Liver (tissue), 3 donors: ENCODE data around the gene NFU1.
"Not testable (repeated sequence)": the region's sequence is repeated elsewhere in the genome, so short reads cannot be mapped to it uniquely, and the experiment has no call there.

ENCODE experiments used
- CTCF ChIP-seq: fragments of 150-350 bp; IDR thresholded peaks from 2 replicates; pipeline ENCODE4 v1.5.1; 2017; ENCODE audit warnings: improper control_type of control experiment, low read depth, low read length; ENCODE audit not compliant: missing input control
- EGR1 ChIP-seq, 2 donors: IDR thresholded peaks; 2 replicates each; pipeline ENCODE4 v1.6.1; 2016 to 2018; ENCODE audit warnings: antibody characterized with exemption in 2 of 2, low read depth in 2 of 2
- GABPA ChIP-seq, 2 donors: IDR thresholded peaks in 1 of 2; conservative IDR thresholded peaks in 1 of 2; 2 replicates each; pipeline ENCODE4 v1.6.1; 2016; ENCODE audit warnings: antibody characterized with exemption in 2 of 2, mild to moderate bottlenecking in 1 of 2, moderate library complexity in 1 of 2
- JUND ChIP-seq, 2 donors: IDR thresholded peaks; 2 replicates each; pipeline ENCODE4 v1.6.1; 2016; ENCODE audit warnings: antibody characterized with exemption in 2 of 2
- MAX ChIP-seq: IDR thresholded peaks from 2 replicates; pipeline ENCODE4 v1.6.1; 2016; ENCODE audit warnings: antibody characterized with exemption
- RAD21 ChIP-seq, 2 donors: IDR thresholded peaks; 2 replicates each; pipeline ENCODE4 v1.6.1; 2016; ENCODE audit warnings: antibody characterized with exemption in 2 of 2, mild to moderate bottlenecking in 2 of 2
- REST ChIP-seq: IDR thresholded peaks from 2 replicates; pipeline ENCODE4 v1.6.1; 2016; ENCODE audit warnings: antibody characterized with exemption, mild to moderate bottlenecking
- TAF1 ChIP-seq: conservative IDR thresholded peaks from 2 replicates; pipeline ENCODE4 v1.6.1; 2016; ENCODE audit warnings: antibody characterized with exemption, mild to moderate bottlenecking
- YY1 ChIP-seq: IDR thresholded peaks from 2 replicates; pipeline ENCODE4 v1.6.1; 2016; ENCODE audit warnings: antibody characterized with exemption, mild to moderate bottlenecking
- ZBTB33 ChIP-seq: IDR thresholded peaks from 2 replicates; pipeline ENCODE4 v1.6.1; 2016; ENCODE audit warnings: antibody characterized with exemption
- donor health status: healthy.
- donor health status: healthy.

- not testable (repeated sequence) for TF ChIP-seq CTCF; GABPA (IDR thresholded peaks at IDR 0.05 in 1 of 2, conservative IDR thresholded peaks at IDR 0.05 in 1 of 2); JUND (IDR thresholded peaks at IDR 0.05); EGR1 (IDR thresholded peaks at IDR 0.05; ENCODE audit: low read depth in 2 of 2); TAF1; YY1; RAD21 (IDR thresholded peaks at IDR 0.05); MAX; ZBTB33; REST
These were observed 18.1 kb downstream of the NFU1 start for GRCh38 chr2:69419111-69419510.
